ENCODE measurements around the gene TUBA1C.
"Not testable (repeated sequence)": the region's sequence is repeated elsewhere in the genome, so short reads cannot be mapped to it uniquely, and the experiment has no call there.

The TUBA1C gene

DNA sequence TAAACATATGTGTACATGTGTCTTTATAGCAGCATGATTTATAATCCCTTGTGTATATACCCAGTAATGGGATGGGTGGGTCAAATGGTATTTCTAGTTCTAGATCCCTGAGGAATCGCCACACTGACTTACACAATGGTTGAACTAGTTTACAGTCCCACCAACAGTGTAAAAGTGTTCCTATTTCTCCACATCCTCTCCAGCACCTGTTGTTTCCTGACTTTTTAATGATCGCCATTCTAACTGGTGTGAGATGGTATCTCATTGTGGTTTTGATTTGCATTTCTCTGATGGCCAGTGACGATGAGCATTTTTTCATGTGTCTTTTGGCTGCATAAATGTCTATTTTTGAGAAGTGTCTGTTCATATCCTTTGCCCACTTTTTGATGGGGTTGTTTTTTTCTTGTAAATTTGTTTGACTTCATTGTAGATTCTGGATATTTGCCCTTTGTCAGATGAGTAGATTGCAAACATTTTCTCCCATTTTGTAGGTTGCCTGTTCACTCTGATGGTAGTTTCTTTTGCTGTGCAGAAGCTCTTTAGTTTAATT is 45.6 kb downstream of the TUBA1C start:
- not testable (repeated sequence) for DNase-seq (ENCODE audit: low spot score)

DNA sequence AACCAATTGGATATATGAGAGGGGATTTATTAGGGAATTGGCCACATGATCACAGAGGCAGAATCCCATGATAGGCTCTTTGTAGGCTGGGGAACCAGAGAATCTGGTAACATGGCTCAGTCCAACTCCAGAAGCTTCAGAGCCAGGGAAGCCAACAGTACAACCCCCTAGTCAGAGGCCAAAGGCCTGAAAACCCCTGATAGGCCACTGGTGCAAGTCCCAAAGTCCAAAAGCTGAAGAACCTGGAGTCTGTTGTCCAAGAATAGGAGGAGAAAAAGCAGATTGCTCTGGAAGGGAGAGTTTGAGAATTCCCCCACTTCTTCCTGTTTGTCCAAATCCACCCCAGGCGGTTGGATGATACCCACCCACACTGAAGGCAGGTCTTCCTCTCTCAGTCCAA is 49.9 kb downstream of the TUBA1C start:
- no peak for DNase-seq (ENCODE audit: low spot score)

DNA sequence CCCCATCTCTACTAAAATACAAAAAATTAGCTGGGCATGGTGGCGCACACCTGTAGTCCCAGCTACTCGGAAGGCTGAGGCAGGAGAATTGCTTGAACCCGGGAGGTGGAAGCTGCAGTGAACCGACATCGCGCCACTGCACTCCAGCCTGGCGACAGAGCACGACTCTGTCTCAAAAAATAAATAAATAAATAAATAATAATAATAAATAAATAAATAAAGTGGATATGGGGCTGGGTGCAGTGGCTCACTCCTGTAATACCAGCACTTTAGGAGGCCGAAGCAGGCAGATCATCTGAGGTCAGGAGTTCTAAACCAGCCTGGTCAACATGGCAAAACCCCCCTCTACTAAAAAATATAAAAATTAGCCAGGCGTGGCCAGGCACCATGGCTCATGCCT is 52.2 kb downstream of the TUBA1C start:
- not testable (repeated sequence) for DNase-seq (ENCODE audit: low spot score)

DNA sequence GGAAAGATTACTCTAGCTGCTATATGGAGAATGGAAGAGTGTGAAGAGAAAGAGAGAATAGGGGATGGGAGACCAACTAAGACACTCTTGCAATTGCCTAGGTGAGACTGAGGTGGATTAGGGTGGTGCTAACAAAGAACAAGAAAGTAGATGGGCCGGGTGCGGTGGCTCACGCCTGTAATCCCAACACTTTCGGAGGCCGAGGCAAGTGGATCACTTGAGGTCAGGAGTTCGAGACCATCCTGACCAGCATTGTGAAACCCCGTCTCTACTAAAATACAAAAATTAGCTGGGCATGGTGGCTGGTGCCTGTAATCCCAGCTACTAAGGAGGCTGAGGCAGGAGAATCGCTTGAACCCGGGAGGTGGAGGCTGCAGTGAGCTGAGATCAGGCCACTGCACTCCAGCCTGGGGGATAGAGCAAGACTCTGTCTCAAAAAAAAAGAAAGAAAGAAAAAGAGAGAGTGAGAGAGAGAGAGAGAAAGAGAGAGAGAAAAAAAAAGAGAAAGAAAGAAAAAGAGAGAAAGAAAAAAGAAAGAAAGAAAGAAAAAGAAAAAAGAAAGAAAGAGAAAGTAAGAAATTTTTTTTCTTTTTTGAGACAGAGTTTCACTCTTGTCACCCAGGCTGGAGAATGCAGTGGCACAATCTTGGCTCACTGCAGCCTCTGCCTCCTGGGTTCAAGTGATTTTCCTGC is 55.7 kb downstream of the TUBA1C start:
- not testable (repeated sequence) for DNase-seq (ENCODE audit: low spot score)

DNA sequence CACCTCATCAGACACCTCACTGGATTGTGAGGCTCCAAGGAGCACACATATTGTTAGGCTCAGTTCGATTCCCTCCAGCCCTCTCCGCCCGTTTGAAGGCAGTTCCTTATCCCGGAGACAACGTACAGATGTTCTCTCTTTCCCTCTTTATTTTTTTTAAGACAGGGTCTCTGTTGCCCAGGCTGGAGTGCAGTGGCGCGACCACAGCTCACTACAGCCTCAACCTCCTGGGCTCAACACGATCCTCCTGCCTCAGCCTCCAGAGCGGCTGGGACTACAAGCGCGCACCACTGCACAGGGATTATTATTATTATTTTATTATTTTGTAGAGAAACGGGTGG is 57.5 kb downstream of the TUBA1C start:
- no peak for DNase-seq (ENCODE audit: low spot score)

- peak; percentile 99 for DNase-seq (ENCODE audit: low spot score)
Observed at GRCh38 chr12:49322708-49323523, 58.0 kb downstream of the TUBA1C start, which contains the start of gene TROAP. TROAP (plus strand) TSS chr12:49323255; CDS start chr12:49323609, 354 bp downstream.

GRCh38 chr12:49323524-49324097 is 58.7 kb downstream of the TUBA1C start:
- DNase-seq (ENCODE audit: low spot score) = no peak
